Adrenal gland (tissue), 12 donors: ENCODE data around the gene TMEM273. TPM values are rescaled to one million over a fixed set of nuclear protein-coding genes. Genes with fewer than 3 reads are reported as not detected.

Experiments used
- DNase-seq, 7 donors: peaks; one replicate each; pipeline ENCODE4 v3.0.0-alpha.2; 2019 to 2020
- H3K27ac ChIP-seq, 5 donors: fragments of 200-600 bp; sonication (generic) in 4 of 5; 1 replicate in 3 of 5; 2 replicates in 2 of 5; pipeline versions ENCODE4 v1.5.1 to v1.8.0; 2016 to 2020; ENCODE audit warnings: mild to moderate bottlenecking in 1 of 5
- H3K27me3 ChIP-seq: fragments of 200-600 bp; 2 replicates; pipeline ENCODE4 v1.8.0; 2021
- H3K36me3 ChIP-seq, 2 donors: fragments of 200-600 bp; replicated peaks in 1 of 2; 1 replicate in 1 of 2; 2 replicates in 1 of 2; pipeline versions ENCODE4 v1.5.1 to v1.8.0; 2018 to 2022
- H3K4me1 ChIP-seq, 2 donors: fragments of 200-600 bp; replicated peaks in 1 of 2; 1 replicate in 1 of 2; 2 replicates in 1 of 2; pipeline versions ENCODE4 v1.5.1 to v1.8.0; 2018 to 2021
- H3K4me3 ChIP-seq, 4 donors: fragments of 200-600 bp; sonication (generic) in 3 of 4; one replicate each; pipeline ENCODE4 v1.5.1; 2016 to 2018
- H3K9me3 ChIP-seq, 3 donors: fragments of 200-600 bp; sonication (generic) in 1 of 3; replicated peaks in 1 of 3; 1 replicate in 2 of 3; 2 replicates in 1 of 3; pipeline versions ENCODE4 v1.5.1 to v1.8.0; 2016 to 2021
- POLR2A ChIP-seq, 2 donors: fragments of 450-650 bp; IDR thresholded peaks; one replicate each; pipeline ENCODE4 v1.6.1; 2017; ENCODE audit warnings: antibody characterized with exemption in 2 of 2, mild to moderate bottlenecking in 2 of 2, moderate library complexity in 1 of 2
- WGBS, 4 donors: extraction: QIAGEN DNeasy Blood & Tissue Kit in 2 of 4; methylation state at CpG; one replicate each; pipeline versions ENCODE4 v1.1.5 to v1.1.7; 2013 to 2017; 5-methylcytosine and 5-hydroxymethylcytosine counted together
- intact Hi-C, 2 donors: fragments of 100-400 bp; cut with DNase I; formaldehyde crosslinking; loops; one replicate each; pipeline versions ENCODE4 v1.14.1 to v1.15.0; 2022 to 2023
- polyA plus RNA-seq, 3 donors: library from polyadenylated mRNA; stranded (reverse); fragments of 200-250 nt in 2 of 3; fragments of 350-450 nt in 1 of 3; fragmentation: Illumina TruSeq in 1 of 3; extraction: RNeasy Lipid Tissue Mini Kit (QIAGEN cat#74804) in 1 of 3; gene quantifications; one replicate each; pipeline ENCODE4 v1.2.3, GENCODE V29; 2013 to 2014
- total RNA-seq, 9 donors: library from RNA; depleted of rRNA in 4 of 9; stranded (reverse); fragments of >200 nt in 4 of 9; fragments of 120-200 nt in 1 of 9; fragmentation: NEBNext Ultra II Directional in 1 of 9; extraction: Animal tissue kit (Norgen Biotek cat#: 25700) in 1 of 9; gene quantifications; one replicate each; pipeline versions ENCODE4 v1.1.0 to v1.2.4, GENCODE V29; 2013 to 2023
- TF ChIP-seq, protein P1 (sequence below), 6 experiments: fragments of 450-650 bp in 4 of 6; fragments of 200-600 bp in 2 of 6; sonication (generic) in 1 of 6; IDR thresholded peaks; 1 replicate in 5 of 6; 2 replicates in 1 of 6; pipeline versions ENCODE4 v1.5.1 to v1.8.0; 2016 to 2021; ENCODE audit warnings: antibody characterized with exemption in 6 of 6, mild to moderate bottlenecking in 2 of 6, moderate library complexity in 1 of 6
- donor health status: healthy with polysubstance abuse.
- donor health status: Bipolar disorder and iron deficiency.
- donor health status: DM: yes; HTN: yes; CAD: no.
- donor health status: DM: no; HTN: no; CAD: no.
- donor health status: DM: no; HTN: no; CAD: no.
- donor health status: DM: yes; HTN: yes; CAD: no.

Gene TMEM273
- total and polyA plus RNA-seq, 12 donors = 2.0 to 10.0 (median 5.8) TPM; not detected in 1

GRCh38 chr10:49111320-49111698 is 76.9 kb downstream of the TMEM273 start:
- intact Hi-C loops = loop anchor here in 1 of 2 donors (10.0 kb wide), 1 partner anchor 47 kb away; no protein-coding TSS in a partner anchor
- WGBS, 4 donors = 41 to 65% (median 62%) methylated on average over 6 to 8 of the region's 8 CpGs
- H3K4me1 ChIP-seq = peaks cover 60 to 76% of the 10 kb centered on the region in 2 donors
- peaks cover 0 to 9% of the 10 kb centered on the region in 2 donors for H3K36me3 ChIP-seq
- H3K27ac ChIP-seq = peak overlapping the region in 1 of 5 donors; percentile 92
- TF ChIP-seq, protein P1, sequence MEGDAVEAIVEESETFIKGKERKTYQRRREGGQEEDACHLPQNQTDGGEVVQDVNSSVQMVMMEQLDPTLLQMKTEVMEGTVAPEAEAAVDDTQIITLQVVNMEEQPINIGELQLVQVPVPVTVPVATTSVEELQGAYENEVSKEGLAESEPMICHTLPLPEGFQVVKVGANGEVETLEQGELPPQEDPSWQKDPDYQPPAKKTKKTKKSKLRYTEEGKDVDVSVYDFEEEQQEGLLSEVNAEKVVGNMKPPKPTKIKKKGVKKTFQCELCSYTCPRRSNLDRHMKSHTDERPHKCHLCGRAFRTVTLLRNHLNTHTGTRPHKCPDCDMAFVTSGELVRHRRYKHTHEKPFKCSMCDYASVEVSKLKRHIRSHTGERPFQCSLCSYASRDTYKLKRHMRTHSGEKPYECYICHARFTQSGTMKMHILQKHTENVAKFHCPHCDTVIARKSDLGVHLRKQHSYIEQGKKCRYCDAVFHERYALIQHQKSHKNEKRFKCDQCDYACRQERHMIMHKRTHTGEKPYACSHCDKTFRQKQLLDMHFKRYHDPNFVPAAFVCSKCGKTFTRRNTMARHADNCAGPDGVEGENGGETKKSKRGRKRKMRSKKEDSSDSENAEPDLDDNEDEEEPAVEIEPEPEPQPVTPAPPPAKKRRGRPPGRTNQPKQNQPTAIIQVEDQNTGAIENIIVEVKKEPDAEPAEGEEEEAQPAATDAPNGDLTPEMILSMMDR (IDR thresholded peaks at IDR 0.05) = no peak
- no peak for TF ChIP-seq POLR2A (IDR thresholded peaks at IDR 0.05)
- H3K27me3 ChIP-seq = no peaks in the 10 kb centered on the region
- H3K4me3 ChIP-seq = no peak overlapping the region
- no peak for DNase-seq
- H3K9me3 ChIP-seq = no peaks in the 10 kb centered on the region

GRCh38 chr10:49110684-49111319 is 77.4 kb downstream of the TMEM273 start:
- 92 to 95% (median 94%) methylated on average over 3 to 4 of the region's 4 CpGs for WGBS, 4 donors
- DNase-seq = no peak
- peaks cover 65 to 81% of the 10 kb centered on the region in 2 donors for H3K4me1 ChIP-seq
- peak overlapping the region in 2 of 5 donors; percentile 6 to 92 for H3K27ac ChIP-seq
- H3K9me3 ChIP-seq = no peaks in the 10 kb centered on the region
- peaks cover 0 to 9% of the 10 kb centered on the region in 2 donors for H3K36me3 ChIP-seq
- no peak overlapping the region for H3K4me3 ChIP-seq
- H3K27me3 ChIP-seq = no peaks in the 10 kb centered on the region
- intact Hi-C loops = loop anchor here in 1 of 2 donors (10.0 kb wide), 1 partner anchor 46 kb away; no protein-coding TSS in a partner anchor
- no peak for TF ChIP-seq POLR2A (IDR thresholded peaks at IDR 0.05)
- TF ChIP-seq, protein P1 (IDR thresholded peaks at IDR 0.05) = no peak

GRCh38 chr10:49109669-49110340 is 78.4 kb downstream of the TMEM273 start:
- Histone ChIP-seq H3K27ac (peak overlapping the region in 3 of 5 donors; percentile 5 to 73 (median 10)), H3K4me1 (peaks cover 70 to 90% of the 10 kb centered on the region in 2 donors), H3K9me3 (no peaks in the 10 kb centered on the region), H3K36me3 (peaks cover 0 to 9% of the 10 kb centered on the region in 2 donors), H3K27me3 (no peaks in the 10 kb centered on the region), H3K4me3 (no peak overlapping the region)
- WGBS, 4 donors = 52 to 70% (median 61%) methylated on average over 8 to 9 of the region's 9 CpGs
- DNase-seq = peak in 6 of 7 donors; percentile 38 to 82 (median 66)
- TF ChIP-seq, protein P1 (IDR thresholded peaks at IDR 0.05) = no peak
- TF ChIP-seq POLR2A (IDR thresholded peaks at IDR 0.05) = no peak
- intact Hi-C loops = loop anchor here in 1 of 2 donors (10.0 kb wide), 1 partner anchor 45 kb away; no protein-coding TSS in a partner anchor

GRCh38 chr10:49108656-49109055 is 79.5 kb downstream of the TMEM273 start:
- Histone ChIP-seq H3K4me3 (no peak overlapping the region), H3K27ac (peak overlapping the region in 2 of 5 donors; percentile 48 to 73), H3K36me3 (peaks cover 0 to 9% of the 10 kb centered on the region in 2 donors), H3K27me3 (no peaks in the 10 kb centered on the region), H3K9me3 (no peaks in the 10 kb centered on the region), H3K4me1 (peaks cover 61 to 87% of the 10 kb centered on the region in 2 donors)
- no peak for DNase-seq
- intact Hi-C loops = no loop called here
- WGBS, 4 donors = 90 to 96% (median 92%) methylated on average over 7 of the region's 7 CpGs
- TF ChIP-seq POLR2A (IDR thresholded peaks at IDR 0.05) = no peak
- TF ChIP-seq, protein P1 (IDR thresholded peaks at IDR 0.05) = no peak
